ENCODE data around the gene EPHB1.
"Not testable (repeated sequence)": the region's sequence is repeated elsewhere in the genome, so short reads cannot be mapped to it uniquely, and the experiment has no call there.

The EPHB1 gene

GRCh38 chr3:135014566-135014965 lies 219.5 kb downstream of the EPHB1 start:
- TF ChIP-seq, protein P1, sequence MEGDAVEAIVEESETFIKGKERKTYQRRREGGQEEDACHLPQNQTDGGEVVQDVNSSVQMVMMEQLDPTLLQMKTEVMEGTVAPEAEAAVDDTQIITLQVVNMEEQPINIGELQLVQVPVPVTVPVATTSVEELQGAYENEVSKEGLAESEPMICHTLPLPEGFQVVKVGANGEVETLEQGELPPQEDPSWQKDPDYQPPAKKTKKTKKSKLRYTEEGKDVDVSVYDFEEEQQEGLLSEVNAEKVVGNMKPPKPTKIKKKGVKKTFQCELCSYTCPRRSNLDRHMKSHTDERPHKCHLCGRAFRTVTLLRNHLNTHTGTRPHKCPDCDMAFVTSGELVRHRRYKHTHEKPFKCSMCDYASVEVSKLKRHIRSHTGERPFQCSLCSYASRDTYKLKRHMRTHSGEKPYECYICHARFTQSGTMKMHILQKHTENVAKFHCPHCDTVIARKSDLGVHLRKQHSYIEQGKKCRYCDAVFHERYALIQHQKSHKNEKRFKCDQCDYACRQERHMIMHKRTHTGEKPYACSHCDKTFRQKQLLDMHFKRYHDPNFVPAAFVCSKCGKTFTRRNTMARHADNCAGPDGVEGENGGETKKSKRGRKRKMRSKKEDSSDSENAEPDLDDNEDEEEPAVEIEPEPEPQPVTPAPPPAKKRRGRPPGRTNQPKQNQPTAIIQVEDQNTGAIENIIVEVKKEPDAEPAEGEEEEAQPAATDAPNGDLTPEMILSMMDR (IDR thresholded peaks at IDR 0.05; ENCODE audit: extremely low read depth, missing control alignments), result no peak
- DNase-seq (ENCODE audit: low spot score), result no peak

DNA sequence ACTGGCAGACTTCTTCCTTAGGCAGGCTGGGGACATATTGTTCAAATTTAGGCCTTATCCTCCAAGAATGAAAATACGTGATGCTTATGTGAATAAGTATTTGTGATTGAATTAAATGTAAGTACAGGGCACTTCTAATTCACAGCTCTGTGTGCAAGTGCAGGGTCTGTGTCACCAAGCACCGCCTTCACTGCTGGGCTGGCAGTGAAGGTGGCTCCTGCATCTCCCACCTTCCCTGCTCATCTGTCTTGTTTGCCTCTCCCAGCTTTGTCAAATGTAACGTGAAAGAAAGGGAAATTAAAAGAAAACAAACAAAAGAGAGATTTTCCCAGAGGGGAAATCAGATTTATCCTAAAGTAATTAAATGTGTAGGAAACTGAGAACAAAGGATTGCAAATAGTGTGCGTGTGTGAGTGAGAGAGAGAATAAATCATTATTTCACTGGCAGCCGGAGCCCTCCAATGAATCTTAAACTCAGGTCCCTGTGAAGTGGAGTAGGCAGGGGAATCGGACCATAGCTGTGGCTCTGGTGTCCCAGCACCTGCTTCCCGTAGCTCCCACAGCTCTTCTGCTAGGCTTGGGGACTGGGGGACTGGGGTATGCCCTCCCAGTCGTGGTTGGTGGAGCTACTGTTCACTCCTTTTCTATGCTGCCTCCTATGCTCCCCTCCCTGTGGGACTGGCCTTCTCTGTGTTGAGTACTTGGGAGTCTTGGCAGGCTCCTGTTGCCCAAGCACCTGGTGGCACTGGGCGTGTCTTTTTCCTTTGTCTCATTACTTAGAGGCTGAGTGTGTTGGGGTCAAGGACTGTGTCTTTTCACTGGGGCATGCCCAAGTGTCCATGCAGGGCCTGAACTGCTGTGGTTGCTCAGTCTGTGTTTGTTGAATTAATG lies 222.2 kb downstream of the EPHB1 start:
- DNase-seq (ENCODE audit: low spot score), result no peak
- TF ChIP-seq, protein P1 (IDR thresholded peaks at IDR 0.05; ENCODE audit: extremely low read depth, missing control alignments), result no peak

DNA sequence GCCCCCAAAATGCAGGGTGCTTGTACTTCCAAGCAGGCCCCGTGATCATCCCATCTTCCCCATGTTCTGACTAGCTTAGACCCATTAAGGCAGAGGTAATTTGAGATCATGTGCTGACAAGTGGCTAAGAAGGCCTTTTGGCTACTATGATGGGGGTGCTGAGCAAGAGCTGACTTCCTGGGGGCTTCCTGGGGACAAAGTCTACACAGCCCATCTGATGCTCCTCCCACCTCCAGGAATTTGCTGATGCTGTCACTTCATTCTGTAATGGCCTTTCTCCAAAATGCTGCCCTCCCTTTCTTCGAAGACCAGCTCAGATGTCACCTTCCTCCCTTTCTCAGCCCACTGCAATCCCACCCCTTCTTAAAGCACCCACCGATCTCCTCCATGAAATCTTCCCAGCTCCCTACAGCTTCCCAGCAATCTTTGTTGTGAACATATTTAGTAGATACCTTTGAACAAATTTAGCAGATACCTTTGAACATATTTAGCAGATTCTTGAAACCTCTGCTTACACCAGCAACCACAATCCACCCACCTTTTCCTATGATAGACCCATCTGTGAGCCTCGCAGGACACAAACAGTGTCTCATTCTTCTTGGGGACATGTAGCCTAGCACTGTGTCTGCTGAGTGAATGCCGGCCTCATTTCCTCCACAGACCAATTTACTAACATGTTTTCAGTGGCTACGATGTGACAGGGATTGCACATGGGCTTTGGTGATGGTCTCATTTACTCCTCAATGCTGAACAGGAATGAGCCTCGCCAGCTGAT lies 223.3 kb downstream of the EPHB1 start:
- TF ChIP-seq, protein P1 (IDR thresholded peaks at IDR 0.05; ENCODE audit: extremely low read depth, missing control alignments), result no peak
- DNase-seq (ENCODE audit: low spot score), result peak; percentile 39

DNA sequence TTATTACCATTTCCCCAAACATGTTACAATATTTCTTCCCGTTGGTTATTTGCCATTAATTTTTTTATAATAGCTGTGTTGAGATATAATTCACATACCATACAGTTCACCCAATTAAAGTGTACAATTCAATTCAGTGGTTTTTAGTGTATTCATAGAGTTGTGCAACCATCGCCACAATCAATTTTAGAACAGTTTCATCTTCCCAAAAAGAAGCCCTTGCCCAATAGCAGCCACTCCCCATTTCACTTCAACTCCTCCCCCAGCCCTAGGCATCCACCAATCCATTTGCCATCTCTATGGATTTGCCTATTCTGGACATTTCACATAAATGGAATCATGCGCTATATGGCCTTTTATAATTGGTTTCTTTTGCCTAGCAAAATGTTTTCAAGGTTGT lies 225.1 kb downstream of the EPHB1 start:
- TF ChIP-seq, protein P1 (IDR thresholded peaks at IDR 0.05; ENCODE audit: extremely low read depth, missing control alignments), result no peak
- DNase-seq (ENCODE audit: low spot score), result no peak

- DNase-seq (ENCODE audit: low spot score), result no peak
Measured at GRCh38 chr3:135023996-135024658, 229.1 kb downstream of the EPHB1 start.

GRCh38 chr3:135030768-135031615 lies 235.9 kb downstream of the EPHB1 start:
- not testable (repeated sequence) for DNase-seq (ENCODE audit: low spot score)

More at GRCh38 chr3:135023996-135024658, 229.1 kb downstream of the EPHB1 start:
- TF ChIP-seq, protein P1 (IDR thresholded peaks at IDR 0.05; ENCODE audit: extremely low read depth, missing control alignments), result no peak

GRCh38 chr3:135033737-135034136 lies 238.7 kb downstream of the EPHB1 start:
- DNase-seq (ENCODE audit: low spot score), result no peak
- TF ChIP-seq, protein P1 (IDR thresholded peaks at IDR 0.05; ENCODE audit: extremely low read depth, missing control alignments), result no peak

All from GM20000 (cell line).